ENCODE measurements around the gene LIPC.
"Not testable (repeated sequence)": the region's sequence is repeated elsewhere in the genome, so short reads cannot be mapped to it uniquely, and the experiment has no call there.

Gene LIPC

GRCh38 chr15:58582160-58582559 lies 150.4 kb downstream of the LIPC start:
- DNase-seq (ENCODE audit: low read depth, low spot score) = no peak

GRCh38 chr15:58583171-58583908 lies 151.5 kb downstream of the LIPC start:
- no peak for DNase-seq (ENCODE audit: low read depth, low spot score)

GRCh38 chr15:58584789-58585461 lies 153.1 kb downstream of the LIPC start:
- DNase-seq (ENCODE audit: low read depth, low spot score) = no peak

GRCh38 chr15:58585693-58586443 lies 154.1 kb downstream of the LIPC start:
- DNase-seq (ENCODE audit: low read depth, low spot score) = no peak

GRCh38 chr15:58587486-58587885 lies 155.7 kb downstream of the LIPC start:
- DNase-seq (ENCODE audit: low read depth, low spot score) = no peak

GRCh38 chr15:58588096-58588495 lies 156.3 kb downstream of the LIPC start:
- DNase-seq (ENCODE audit: low read depth, low spot score) = no peak

- no peak for DNase-seq (ENCODE audit: low read depth, low spot score)
These were observed 157.3 kb downstream of the LIPC start for GRCh38 chr15:58589047-58589446.

GRCh38 chr15:58590236-58590635 lies 158.4 kb downstream of the LIPC start:
- DNase-seq (ENCODE audit: low read depth, low spot score) = no peak

- no peak for DNase-seq (ENCODE audit: low read depth, low spot score)
These were observed 159.1 kb downstream of the LIPC start for GRCh38 chr15:58590926-58591325.

- DNase-seq (ENCODE audit: low read depth, low spot score) = no peak
These were observed 162.1 kb downstream of the LIPC start for GRCh38 chr15:58593870-58594269.

GRCh38 chr15:58594898-58595297 lies 163.1 kb downstream of the LIPC start:
- no peak for DNase-seq (ENCODE audit: low read depth, low spot score)

GRCh38 chr15:58595516-58596263 lies 163.9 kb downstream of the LIPC start:
- no peak for DNase-seq (ENCODE audit: low read depth, low spot score)

GRCh38 chr15:58597943-58598828 lies 166.4 kb downstream of the LIPC start:
- no peak for DNase-seq (ENCODE audit: low read depth, low spot score)

GRCh38 chr15:58598829-58599210 lies 167.0 kb downstream of the LIPC start:
- DNase-seq (ENCODE audit: low read depth, low spot score) = no peak

- no peak for DNase-seq (ENCODE audit: low read depth, low spot score)
These were observed 171.0 kb downstream of the LIPC start for GRCh38 chr15:58602823-58603222.

- DNase-seq (ENCODE audit: low read depth, low spot score) = not testable (repeated sequence)
These were observed 172.1 kb downstream of the LIPC start for GRCh38 chr15:58603927-58604326.

GRCh38 chr15:58604455-58604923 lies 172.7 kb downstream of the LIPC start:
- DNase-seq (ENCODE audit: low read depth, low spot score) = no peak

- DNase-seq (ENCODE audit: low read depth, low spot score) = no peak
These were observed 174.2 kb downstream of the LIPC start for GRCh38 chr15:58605931-58606530.

GRCh38 chr15:58606577-58607080 lies 174.8 kb downstream of the LIPC start:
- DNase-seq (ENCODE audit: low read depth, low spot score) = no peak

- no peak for DNase-seq (ENCODE audit: low read depth, low spot score)
These were observed 176.4 kb downstream of the LIPC start for GRCh38 chr15:58608129-58608590.
